ENCODE results near the gene PNKD. TPM values are rescaled to one million over a fixed set of nuclear protein-coding genes. Genes with fewer than 3 reads are reported as not detected.
A peak's percentile ranks its signal among the peaks of the same experiment; 100 is the strongest.

The PNKD gene
- total and polyA plus RNA-seq, 10 of the 15 experiments (the other 5 are each of a cell fraction or from before 2014, with no cell fraction given): 27.2 to 106 (median 61.3) TPM

- TF ChIP-seq ZBTB40 (IDR thresholded peaks at IDR 0.05; ENCODE audit: borderline replicate concordance) (0 out of 2 replicates have a peak, but pooled peaks have one; percentile 33), ZNF622 (IDR thresholded peaks at IDR 0.05) (no peak), RBBP5 (conservative IDR thresholded peaks at IDR 0.05) (no peak), EZH2 (IDR thresholded peaks at IDR 0.05; ENCODE audit: borderline replicate concordance, control insufficient read depth, low read depth, low read length) (no peak), MAX (IDR thresholded peaks at IDR 0.05; ENCODE audit: low read depth, low read length) (peak; percentile 60; the same call in 1 of the 2 replicates), CHD1 (IDR thresholded peaks at IDR 0.05; ENCODE audit: low read depth, low read length) (no peak), ESRRA (IDR thresholded peaks at IDR 0.05; ENCODE audit: low read length) (no peak), CHD4 (IDR thresholded peaks at IDR 0.05) (no peak), SMC3 (IDR thresholded peaks at IDR 0.05; ENCODE audit: borderline replicate concordance, low read length) (no peak), ZZZ3 (IDR thresholded peaks at IDR 0.05; ENCODE audit: control insufficient read depth, insufficient read length, low read depth) (no peak), HDAC6 (IDR thresholded peaks at IDR 0.05; ENCODE audit: unreplicated experiment) (no peak), KAT2A (conservative IDR thresholded peaks at IDR 0.05; ENCODE audit: control insufficient read depth, low read depth, low read length) (no peak), YY1 (IDR thresholded peaks at IDR 0.05; ENCODE audit: low read depth, low read length) (no peak), TCF3 (IDR thresholded peaks at IDR 0.05; ENCODE audit: borderline replicate concordance, insufficient read depth, low read depth, low read length) (no peak), SIX5 (IDR thresholded peaks at IDR 0.05; ENCODE audit: low read depth, low read length, severe bottlenecking) (no peak), RUNX3 (IDR thresholded peaks at IDR 0.05; ENCODE audit: low read length) (peak; percentile 75), ATF2 (IDR thresholded peaks at IDR 0.05; ENCODE audit: low read length) (no peak), HSF1 (IDR thresholded peaks at IDR 0.05; ENCODE audit: low read depth, low read length) (no peak), PAX5 (IDR thresholded peaks at IDR 0.05; ENCODE audit: borderline replicate concordance, low read depth, low read length) (no peak), CBX5 (IDR thresholded peaks at IDR 0.05; ENCODE audit: low read depth) (no peak), NR2F1 (conservative IDR thresholded peaks at IDR 0.05) (peak; percentile 40; the same call in 1 of the 2 replicates), MXI1 (IDR thresholded peaks at IDR 0.05; ENCODE audit: low read depth, low read length) (no peak), TCF7 (IDR thresholded peaks at IDR 0.05; ENCODE audit: borderline replicate concordance) (no peak)
These were observed 97.3 kb downstream of the PNKD start (continued) for GRCh38 chr2:218367415-218368149.
